GF-D8 (cell line): ENCODE data around the gene RNF182.
"Not testable (repeated sequence)": the region's sequence is repeated elsewhere in the genome, so short reads cannot be mapped to it uniquely, and the experiment has no call there.

Source experiments
- DNase-seq: peaks from one replicate; lab custom pipeline; 2025; lab: John Stamatoyannopoulos, UW

The RNF182 gene

DNA sequence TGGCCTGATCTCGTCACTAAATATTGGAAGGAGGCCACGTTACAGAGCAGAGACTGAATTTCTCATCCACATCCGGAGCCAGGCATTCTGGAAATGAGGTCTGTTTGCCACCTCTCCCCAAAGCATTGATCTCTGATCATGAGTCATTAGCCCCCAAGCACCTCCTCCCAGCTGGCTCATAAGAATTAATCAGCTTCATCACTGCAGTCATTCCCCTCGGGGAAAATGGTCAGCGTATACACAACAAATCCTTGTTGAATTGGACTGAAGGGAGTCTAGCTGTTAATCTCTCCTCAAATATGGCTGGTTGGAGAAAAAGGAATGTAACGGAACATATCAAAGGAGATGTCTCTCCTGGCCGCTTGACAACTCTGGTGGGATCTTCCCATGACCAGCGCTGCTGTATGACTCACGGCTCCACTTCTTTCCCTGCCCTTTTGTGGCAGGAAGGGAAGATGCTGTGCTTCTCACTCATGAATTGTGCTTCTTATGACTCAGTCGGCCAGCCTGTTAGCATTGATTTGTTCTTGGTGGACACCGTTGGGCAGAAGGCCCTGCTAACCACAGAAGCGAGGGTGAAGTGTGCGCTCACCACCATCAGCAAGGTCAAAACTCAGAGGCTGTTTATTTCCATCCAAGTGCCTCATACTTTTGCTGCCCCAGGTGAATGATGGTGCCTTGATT lies 76.7 kb downstream of the RNF182 start:
- DNase-seq: no peak

DNA sequence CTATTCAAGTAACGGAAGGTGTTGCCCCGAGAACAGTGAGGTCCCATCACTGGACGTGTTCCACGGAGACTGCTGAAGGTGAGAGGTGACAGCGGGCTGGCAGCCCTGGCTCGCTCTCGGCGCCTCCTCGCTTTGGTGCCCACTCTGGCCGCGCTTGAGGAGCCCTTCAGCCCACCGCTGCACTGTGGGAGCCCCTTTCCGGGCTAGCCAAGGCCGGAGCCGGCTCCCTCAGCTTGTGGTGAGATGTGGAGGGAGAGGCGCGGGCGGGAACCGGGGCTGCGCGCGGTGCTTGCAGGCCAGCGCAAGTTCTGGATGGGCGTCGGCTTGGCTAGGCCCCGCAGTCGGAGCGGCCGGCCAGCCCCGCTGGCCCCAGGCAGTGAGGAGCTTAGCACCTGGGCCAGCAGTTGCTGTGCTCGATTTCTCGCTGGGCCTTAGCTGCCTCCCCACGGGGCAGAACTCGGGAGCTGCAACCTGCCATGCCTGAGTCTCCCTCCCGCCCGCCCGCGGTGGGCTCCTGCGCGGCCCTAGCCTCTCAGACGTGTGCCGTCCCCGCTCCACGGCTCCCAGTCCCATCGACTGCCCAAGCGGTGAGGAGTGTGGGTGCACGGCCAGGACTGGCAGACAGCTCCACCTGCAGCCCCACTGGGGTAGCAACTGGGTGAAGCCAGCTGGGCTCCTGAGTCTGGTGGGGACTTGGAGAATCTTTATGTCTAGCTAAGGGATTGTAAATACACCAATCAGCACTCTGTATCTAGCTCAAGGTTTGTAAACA lies 77.6 kb downstream of the RNF182 start:
- no peak for DNase-seq

- DNase-seq: no peak
Measured at GRCh38 chr6:14004258-14004657, 79.5 kb downstream of the RNF182 start.

DNA sequence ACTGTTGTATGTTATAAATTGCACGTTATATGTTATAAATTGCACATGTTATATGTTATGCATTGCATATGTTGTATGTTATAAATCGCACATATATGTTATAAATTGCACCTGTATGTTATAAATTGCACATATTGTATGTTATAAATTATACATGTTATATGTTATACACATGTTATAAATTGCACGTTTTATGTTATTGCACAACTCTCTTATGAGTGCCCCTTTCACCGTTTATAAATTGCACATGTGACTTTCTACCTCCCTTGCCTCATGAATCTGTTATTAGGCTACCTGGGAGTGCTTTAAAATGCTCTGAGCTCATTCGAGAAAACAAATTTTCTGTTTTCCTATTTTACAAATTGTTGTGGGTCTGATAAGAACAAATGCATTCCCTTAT lies 84.1 kb downstream of the RNF182 start:
- DNase-seq: no peak

DNA sequence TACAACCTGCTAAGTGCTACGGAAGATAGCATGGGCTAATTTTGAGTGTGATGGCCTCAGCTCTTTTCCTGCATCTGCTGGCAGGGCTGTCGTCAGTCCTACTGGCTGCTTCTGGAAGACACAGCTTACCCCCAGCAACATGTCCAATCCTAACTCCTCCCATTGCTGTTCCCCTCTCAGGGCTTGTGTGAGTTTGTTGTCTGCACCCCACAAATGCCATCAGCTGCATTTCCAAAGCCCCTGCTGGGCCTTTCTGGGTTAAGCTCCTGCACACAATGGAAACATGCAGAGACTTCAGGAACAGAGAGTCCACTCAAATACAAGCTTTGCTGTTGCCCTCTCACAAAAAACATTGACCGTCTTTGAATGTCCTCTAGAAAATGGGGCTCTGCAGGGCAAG lies 84.7 kb downstream of the RNF182 start:
- DNase-seq: no peak

DNA sequence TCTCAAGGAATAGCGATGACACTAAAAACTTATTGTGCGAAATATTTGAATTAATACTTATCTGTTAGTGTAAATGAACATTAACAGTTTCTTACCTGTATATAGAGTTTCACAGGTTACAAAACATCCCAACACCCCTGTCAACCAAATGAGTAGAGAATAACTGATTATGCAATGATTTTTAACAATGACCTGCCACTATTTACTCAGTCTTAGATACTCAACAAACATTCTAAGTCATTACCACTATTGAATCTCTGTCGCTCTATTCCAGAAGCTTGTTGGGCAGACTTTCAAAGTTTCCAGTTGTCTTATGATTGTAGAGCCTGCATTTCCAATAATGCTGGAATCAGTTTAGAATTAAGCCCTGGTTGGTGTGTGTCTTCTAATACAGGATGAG lies 85.5 kb downstream of the RNF182 start:
- no peak for DNase-seq

- no peak for DNase-seq
Measured at GRCh38 chr6:14012313-14013030, 87.7 kb downstream of the RNF182 start.

DNA sequence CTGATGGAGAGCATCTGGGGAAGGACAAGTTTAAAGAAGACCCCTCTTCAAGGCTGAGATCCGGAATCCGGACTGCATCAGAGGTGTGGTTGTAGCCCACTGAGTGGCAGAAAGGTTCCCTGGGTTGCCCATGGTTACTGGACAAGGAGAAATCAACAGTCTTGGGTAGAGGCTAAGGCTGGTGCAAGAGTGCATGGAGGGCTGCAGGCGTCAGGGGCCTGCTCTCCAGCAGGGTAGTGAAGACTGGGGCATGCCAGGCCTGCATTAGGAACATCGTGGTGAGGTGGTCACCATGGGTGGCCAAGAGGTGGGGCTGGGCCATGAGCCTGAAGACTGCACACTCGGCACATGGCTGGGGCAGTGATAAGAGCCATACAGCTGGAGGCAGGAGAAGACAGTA lies 91.2 kb downstream of the RNF182 start:
- DNase-seq: no peak

- DNase-seq: no peak
Measured at GRCh38 chr6:14016432-14016831, 91.7 kb downstream of the RNF182 start.

DNA sequence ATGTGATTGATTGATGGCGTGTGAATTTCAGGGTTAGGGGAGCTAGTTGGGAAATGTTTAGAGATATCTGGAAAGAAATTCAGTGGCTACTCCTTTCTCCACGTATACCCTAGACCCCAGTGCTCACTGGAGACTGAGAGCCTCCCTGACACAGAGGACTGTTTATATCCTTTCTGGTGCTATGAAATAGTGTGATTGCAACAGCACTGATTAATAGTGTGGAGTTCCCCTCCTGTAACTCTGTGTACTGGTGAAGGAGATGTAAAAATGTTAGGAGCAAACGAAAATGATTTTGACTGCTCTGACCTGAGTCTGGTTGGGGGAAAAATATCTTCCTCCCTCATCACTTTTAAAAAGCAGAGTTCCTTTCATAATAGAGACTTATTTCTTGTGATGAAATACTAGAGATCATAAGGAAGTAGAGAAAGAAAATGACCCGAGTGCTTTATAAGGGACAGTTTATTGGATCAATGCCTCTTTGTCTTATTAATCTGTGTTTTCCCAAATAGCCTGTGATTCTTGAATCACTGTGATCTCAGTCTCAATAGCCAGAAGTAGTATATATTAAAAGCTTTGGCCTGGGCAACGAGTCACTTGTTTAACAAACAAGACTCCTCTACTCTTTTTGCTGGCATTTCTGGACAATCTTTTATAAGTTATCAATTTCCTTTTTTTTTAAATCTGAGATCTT lies 92.3 kb downstream of the RNF182 start:
- DNase-seq: no peak

- DNase-seq: no peak
Measured at GRCh38 chr6:14017626-14018475, 93.1 kb downstream of the RNF182 start.

GRCh38 chr6:14018559-14018958 lies 93.8 kb downstream of the RNF182 start:
- DNase-seq: not testable (repeated sequence)

GRCh38 chr6:14020551-14020950 lies 95.8 kb downstream of the RNF182 start:
- no peak for DNase-seq

GRCh38 chr6:14021449-14021848 lies 96.7 kb downstream of the RNF182 start:
- DNase-seq: no peak

DNA sequence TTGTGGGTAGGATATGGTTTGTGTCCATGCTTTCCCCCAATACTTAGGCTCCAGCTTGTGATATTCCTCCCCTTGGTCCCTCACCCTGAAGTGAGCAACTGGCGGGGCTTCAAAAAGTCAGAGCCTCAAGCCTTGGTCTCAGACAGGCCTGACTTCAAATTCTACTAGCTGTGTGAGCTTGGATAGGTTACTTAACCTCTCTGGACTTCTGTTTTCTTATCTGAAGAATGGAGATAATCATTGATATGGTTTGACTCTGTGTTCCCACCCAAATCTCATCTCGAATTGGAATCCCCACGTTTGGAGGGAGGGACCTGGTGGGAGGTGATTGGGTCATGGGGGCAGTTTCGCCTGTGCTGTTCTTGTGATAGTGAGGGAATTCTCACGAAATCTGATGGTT lies 97.9 kb downstream of the RNF182 start:
- DNase-seq: no peak

GRCh38 chr6:14023855-14024254 lies 99.1 kb downstream of the RNF182 start:
- DNase-seq: no peak

DNA sequence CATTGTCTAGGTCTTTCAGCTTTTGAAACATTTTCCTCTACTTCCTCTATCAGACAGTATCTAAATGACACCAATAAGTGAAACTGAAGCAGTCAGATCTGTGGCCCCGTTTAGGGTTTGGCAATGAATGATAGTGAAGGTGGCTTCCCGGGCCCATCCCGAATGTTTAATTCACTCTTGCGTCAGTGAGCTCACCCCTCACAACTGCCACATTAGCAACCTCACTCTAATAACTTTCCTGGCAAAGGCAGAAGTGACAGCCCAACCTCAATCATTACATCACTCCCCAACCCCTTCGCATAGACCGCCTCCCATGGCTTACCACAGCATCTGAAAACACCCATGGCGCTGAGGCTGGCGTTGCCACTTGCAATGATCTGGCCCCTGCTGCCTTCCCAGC lies 100.4 kb downstream of the RNF182 start:
- DNase-seq: no peak

- DNase-seq: no peak
Measured at GRCh38 chr6:14026831-14027539, 102.2 kb downstream of the RNF182 start.

DNA sequence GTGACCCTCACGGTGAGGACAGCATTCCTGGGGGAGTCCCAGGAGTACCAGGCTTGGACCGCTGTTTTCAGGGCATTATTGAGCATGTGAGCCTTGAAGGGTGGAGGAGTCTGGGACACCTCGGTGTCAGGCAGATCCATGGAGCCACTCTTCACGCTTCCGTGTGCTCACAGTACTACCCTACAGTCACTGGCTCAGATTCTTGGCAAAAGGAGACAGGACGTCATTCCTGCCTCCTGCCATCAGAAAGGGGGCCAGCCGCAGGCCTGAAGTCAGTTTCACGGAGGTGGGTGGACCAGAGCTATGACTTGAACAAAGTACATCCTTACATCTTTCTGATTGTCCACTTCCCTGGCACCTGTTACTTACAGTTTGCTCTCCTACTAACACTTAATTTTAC lies 103.9 kb downstream of the RNF182 start:
- no peak for DNase-seq

DNA sequence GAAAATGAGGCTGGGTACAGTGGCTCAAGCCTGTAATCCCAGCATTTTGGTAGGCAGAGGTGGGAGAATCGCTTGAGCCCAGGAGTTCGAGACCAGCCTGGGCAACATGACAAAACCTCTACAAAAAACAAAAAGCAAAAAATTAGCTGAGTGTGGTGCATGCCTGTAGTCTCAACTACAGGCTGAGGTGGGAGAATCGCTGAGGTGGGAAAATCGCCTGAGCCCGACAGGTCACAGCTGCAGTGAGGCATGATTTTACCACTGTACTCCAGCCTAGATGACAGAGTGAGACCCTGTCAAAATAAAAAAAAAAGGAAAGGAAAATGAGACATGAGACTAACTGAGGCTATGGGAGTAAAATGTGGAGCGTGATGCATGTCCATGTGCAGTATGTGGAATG lies 104.9 kb downstream of the RNF182 start:
- DNase-seq: no peak
